Neural progenitor cell (in vitro differentiated cells): ENCODE results near the gene CCDC90B. TPM values are rescaled to one million over a fixed set of nuclear protein-coding genes. Genes with fewer than 3 reads are reported as not detected.

ENCODE experiments used
- DNase-seq: peaks from one replicate; pipeline ENCODE4 v3.0.0-alpha.2; 2016; ENCODE audit warnings: low spot score
- H2AFZ ChIP-seq: fragments of 200-600 bp; sonication (generic); replicated peaks from 2 replicates; pipeline ENCODE4 v1.6.1; 2016; ENCODE audit warnings: antibody characterized with exemption
- H3F3A ChIP-seq: fragments of 200-600 bp; sonication (generic); 2 replicates; pipeline ENCODE4 v1.6.1; 2016; ENCODE audit warnings: antibody characterized with exemption, low read depth
- H3K27ac ChIP-seq: fragments of 200-600 bp; sonication (generic); 2 replicates; pipeline ENCODE4 v1.5.1; 2016; ENCODE audit warnings: mild to moderate bottlenecking
- H3K27me3 ChIP-seq: fragments of 200-600 bp; sonication (generic); 2 replicates; pipeline ENCODE4 v1.6.1; 2016; ENCODE audit warnings: mild to moderate bottlenecking, moderate library complexity
- H3K36me3 ChIP-seq: fragments of 200-600 bp; sonication (generic); 2 replicates; pipeline ENCODE4 v1.5.1; 2016
- H3K4me1 ChIP-seq: fragments of 200-600 bp; sonication (generic); 2 replicates; pipeline ENCODE4 v1.6.1; 2016; ENCODE audit warnings: mixed run types
- H3K4me2 ChIP-seq: fragments of 200-600 bp; sonication (generic); 2 replicates; pipeline ENCODE4 v1.6.1; 2016
- H3K4me3 ChIP-seq: fragments of 200-600 bp; sonication (generic); 2 replicates; pipeline ENCODE4 v1.5.1; 2016
- H3K79me2 ChIP-seq: fragments of 200-600 bp; sonication (generic); 2 replicates; pipeline ENCODE4 v1.6.1; 2016; ENCODE audit warnings: low read depth
- H3K9ac ChIP-seq: fragments of 200-600 bp; sonication (generic); 2 replicates; pipeline ENCODE4 v1.6.1; 2016
- H3K9me3 ChIP-seq: fragments of 200-600 bp; sonication (generic); 2 replicates; pipeline ENCODE4 v1.5.1; 2016; ENCODE audit warnings: low read depth
- H4K20me1 ChIP-seq: fragments of 200-600 bp; sonication (generic); 2 replicates; pipeline ENCODE4 v1.6.1; 2016; ENCODE audit warnings: low read depth
- H3K27ac Mint-ChIP-seq: 3 replicates; pipeline ENCODE4 v1.8.0; 2021; ENCODE audit warnings: mixed read lengths
- H3K27me3 Mint-ChIP-seq: 2 replicates; pipeline ENCODE4 v1.8.0; 2022; ENCODE audit warnings: low read depth, mild to moderate bottlenecking, inconsistent platforms, moderate library complexity, mixed read lengths; ENCODE audit not compliant: insufficient read depth
- H3K36me3 Mint-ChIP-seq: 3 replicates; pipeline ENCODE4 v1.8.0; 2021; ENCODE audit warnings: mixed read lengths
- H3K4me1 Mint-ChIP-seq: 3 replicates; pipeline ENCODE4 v1.8.0; 2021; ENCODE audit warnings: mixed read lengths
- H3K4me3 Mint-ChIP-seq: 3 replicates; pipeline ENCODE4 v1.8.0; 2021; ENCODE audit warnings: mild to moderate bottlenecking, moderate library complexity, mixed read lengths
- H3K9me3 Mint-ChIP-seq: 3 replicates; pipeline ENCODE4 v1.8.0; 2020; ENCODE audit warnings: mixed read lengths
- EZH2 ChIP-seq: fragments of 200-600 bp; sonication (generic); IDR thresholded peaks from 2 replicates; pipeline ENCODE4 v1.6.1; 2017; ENCODE audit warnings: antibody characterized with exemption, mild to moderate bottlenecking, moderate library complexity
- EZH2phosphoT487 ChIP-seq: fragments of 200-600 bp; sonication (generic); IDR thresholded peaks from 2 replicates; pipeline ENCODE4 v1.6.1; 2017; ENCODE audit warnings: antibody characterized with exemption
- total RNA-seq: library from RNA; depleted of rRNA; stranded (reverse); fragments of >200 nt; gene quantifications from 2 replicates; pipeline ENCODE4 v1.2.3, GENCODE V29; 2015; ENCODE audit warnings: low replicate concordance
- TF ChIP-seq, protein P1 (sequence below): fragments of 200-600 bp; sonication (generic); IDR thresholded peaks from 2 replicates; pipeline ENCODE4 v1.5.1; 2017; ENCODE audit warnings: antibody characterized with exemption, mild to moderate bottlenecking

CCDC90B gene
- total RNA-seq, 1 donor from 2014 or later, result 91.5 TPM

DNA sequence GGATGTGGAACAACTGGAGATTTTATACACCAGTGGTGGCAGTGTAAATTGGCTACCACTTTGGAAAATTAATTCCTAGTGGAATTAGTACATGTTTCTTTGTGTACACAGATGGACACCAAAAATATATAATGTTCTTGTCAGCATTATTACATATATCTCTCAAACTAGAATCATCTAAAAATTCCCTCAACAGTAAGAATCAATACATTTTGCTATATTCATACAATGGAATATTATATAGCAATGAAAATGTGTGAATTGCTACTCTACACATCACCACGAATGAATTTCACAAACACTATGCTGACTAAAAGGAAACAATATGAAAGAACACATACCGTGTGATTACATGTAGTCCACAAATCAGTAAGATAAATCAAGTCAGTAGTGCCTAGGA, 33.9 kb downstream of the CCDC90B start:
- no peak overlapping the region for H2AFZ ChIP-seq
- H3K9ac ChIP-seq, result no peak overlapping the region
- H3K9me3 ChIP-seq, result no peaks in the 10 kb centered on the region
- no peak overlapping the region for H3K4me2 ChIP-seq
- Mint-ChIP-seq H3K4me1 (no peaks in the 10 kb centered on the region), H3K4me3 (no peak overlapping the region), H3K27me3 (no peaks in the 10 kb centered on the region), H3K27ac (no peak overlapping the region), H3K36me3 (no peaks in the 10 kb centered on the region), H3K9me3 (no peaks in the 10 kb centered on the region)
- no peak overlapping the region for H3K4me3 ChIP-seq
- H3K79me2 ChIP-seq, result no peaks in the 10 kb centered on the region
- no peaks in the 10 kb centered on the region for H3F3A ChIP-seq
- H3K27me3 ChIP-seq, result no peaks in the 10 kb centered on the region
- H4K20me1 ChIP-seq, result peaks cover 3% of the 10 kb centered on the region
- no peaks in the 10 kb centered on the region for H3K4me1 ChIP-seq
- no peak overlapping the region for H3K27ac ChIP-seq
- no peak for DNase-seq
- no peak for TF ChIP-seq EZH2phosphoT487
- H3K36me3 ChIP-seq, result no peaks in the 10 kb centered on the region

DNA sequence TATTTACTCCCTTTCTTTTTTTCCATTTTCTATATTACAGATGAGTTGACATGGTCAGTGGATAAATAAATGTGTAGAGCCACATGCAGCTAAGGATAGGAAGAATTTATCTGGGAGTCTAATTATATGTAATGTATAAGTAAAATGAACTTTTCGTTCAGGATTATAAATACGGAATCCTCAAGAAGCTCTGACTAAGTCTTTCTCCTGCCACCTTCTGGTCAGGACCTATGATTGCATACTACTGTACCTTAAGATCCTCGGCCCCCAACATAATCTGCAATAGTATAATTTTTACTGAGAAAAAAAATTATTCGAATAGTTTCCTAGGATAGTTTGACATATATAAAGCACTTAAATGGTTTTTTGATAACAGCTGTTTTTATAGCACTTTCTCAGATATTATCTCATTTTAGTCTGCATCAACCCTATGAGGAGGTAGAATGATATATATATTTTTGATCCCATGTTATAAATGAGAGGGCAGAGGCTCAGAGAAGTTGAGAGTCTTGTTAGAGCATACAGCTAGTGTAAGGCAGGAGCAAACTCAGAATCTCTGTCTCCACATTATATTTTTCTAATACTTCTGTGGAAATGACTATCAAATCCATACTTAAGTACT, 36.1 kb downstream of the CCDC90B start:
- Histone ChIP-seq H3K79me2 (no peaks in the 10 kb centered on the region), H3K9me3 (no peaks in the 10 kb centered on the region), H3F3A (no peaks in the 10 kb centered on the region), H3K27me3 (no peaks in the 10 kb centered on the region), H3K36me3 (no peaks in the 10 kb centered on the region), H2AFZ (no peak overlapping the region), H3K4me3 (no peak overlapping the region), H3K27ac (no peak overlapping the region), H3K9ac (no peak overlapping the region), H3K4me1 (no peaks in the 10 kb centered on the region), H4K20me1 (peaks cover 3% of the 10 kb centered on the region), H3K4me2 (no peak overlapping the region)
- no peak overlapping the region for H3K27ac Mint-ChIP-seq
- H3K9me3 Mint-ChIP-seq, result no peaks in the 10 kb centered on the region
- H3K4me3 Mint-ChIP-seq, result no peak overlapping the region
- DNase-seq, result peak; percentile 39
- H3K4me1 Mint-ChIP-seq, result no peaks in the 10 kb centered on the region
- TF ChIP-seq, protein P1, sequence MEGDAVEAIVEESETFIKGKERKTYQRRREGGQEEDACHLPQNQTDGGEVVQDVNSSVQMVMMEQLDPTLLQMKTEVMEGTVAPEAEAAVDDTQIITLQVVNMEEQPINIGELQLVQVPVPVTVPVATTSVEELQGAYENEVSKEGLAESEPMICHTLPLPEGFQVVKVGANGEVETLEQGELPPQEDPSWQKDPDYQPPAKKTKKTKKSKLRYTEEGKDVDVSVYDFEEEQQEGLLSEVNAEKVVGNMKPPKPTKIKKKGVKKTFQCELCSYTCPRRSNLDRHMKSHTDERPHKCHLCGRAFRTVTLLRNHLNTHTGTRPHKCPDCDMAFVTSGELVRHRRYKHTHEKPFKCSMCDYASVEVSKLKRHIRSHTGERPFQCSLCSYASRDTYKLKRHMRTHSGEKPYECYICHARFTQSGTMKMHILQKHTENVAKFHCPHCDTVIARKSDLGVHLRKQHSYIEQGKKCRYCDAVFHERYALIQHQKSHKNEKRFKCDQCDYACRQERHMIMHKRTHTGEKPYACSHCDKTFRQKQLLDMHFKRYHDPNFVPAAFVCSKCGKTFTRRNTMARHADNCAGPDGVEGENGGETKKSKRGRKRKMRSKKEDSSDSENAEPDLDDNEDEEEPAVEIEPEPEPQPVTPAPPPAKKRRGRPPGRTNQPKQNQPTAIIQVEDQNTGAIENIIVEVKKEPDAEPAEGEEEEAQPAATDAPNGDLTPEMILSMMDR, result peak; percentile 70
- TF ChIP-seq EZH2phosphoT487, result no peak
- peaks cover 1% of the 10 kb centered on the region for H3K36me3 Mint-ChIP-seq
- no peaks in the 10 kb centered on the region for H3K27me3 Mint-ChIP-seq

DNA sequence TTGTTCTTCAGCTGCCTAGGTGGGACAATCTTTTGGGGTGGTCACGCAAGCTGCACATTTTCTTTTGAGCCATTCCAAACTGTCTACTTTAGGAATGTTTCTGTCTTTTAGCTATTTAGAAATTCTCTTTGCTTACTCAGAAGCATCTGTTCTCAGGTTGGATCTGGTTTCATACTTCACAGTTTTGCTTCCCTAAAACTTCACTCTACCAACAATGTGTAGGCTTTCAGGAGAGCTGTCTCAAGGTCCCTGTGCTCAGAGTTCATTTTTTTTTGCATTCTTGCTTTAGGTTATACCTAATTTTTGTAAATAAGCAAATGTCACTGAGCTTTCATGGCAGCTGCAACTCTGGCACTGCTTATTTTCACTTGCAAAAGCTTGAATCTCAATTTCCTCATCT, 36.7 kb downstream of the CCDC90B start:
- Histone ChIP-seq H3K9ac (no peak overlapping the region), H3K4me3 (no peak overlapping the region), H3K36me3 (no peaks in the 10 kb centered on the region), H3K27ac (no peak overlapping the region), H3K9me3 (no peaks in the 10 kb centered on the region), H2AFZ (no peak overlapping the region), H3F3A (no peaks in the 10 kb centered on the region), H4K20me1 (peaks cover 3% of the 10 kb centered on the region), H3K27me3 (no peaks in the 10 kb centered on the region), H3K4me1 (no peaks in the 10 kb centered on the region), H3K4me2 (no peak overlapping the region), H3K79me2 (no peaks in the 10 kb centered on the region)
- no peaks in the 10 kb centered on the region for H3K4me1 Mint-ChIP-seq
- H3K4me3 Mint-ChIP-seq, result no peak overlapping the region
- H3K36me3 Mint-ChIP-seq, result peaks cover 1% of the 10 kb centered on the region
- TF ChIP-seq, protein P1, result no peak
- H3K27ac Mint-ChIP-seq, result no peak overlapping the region
- H3K27me3 Mint-ChIP-seq, result no peaks in the 10 kb centered on the region
- H3K9me3 Mint-ChIP-seq, result no peaks in the 10 kb centered on the region
- DNase-seq, result no peak

DNA sequence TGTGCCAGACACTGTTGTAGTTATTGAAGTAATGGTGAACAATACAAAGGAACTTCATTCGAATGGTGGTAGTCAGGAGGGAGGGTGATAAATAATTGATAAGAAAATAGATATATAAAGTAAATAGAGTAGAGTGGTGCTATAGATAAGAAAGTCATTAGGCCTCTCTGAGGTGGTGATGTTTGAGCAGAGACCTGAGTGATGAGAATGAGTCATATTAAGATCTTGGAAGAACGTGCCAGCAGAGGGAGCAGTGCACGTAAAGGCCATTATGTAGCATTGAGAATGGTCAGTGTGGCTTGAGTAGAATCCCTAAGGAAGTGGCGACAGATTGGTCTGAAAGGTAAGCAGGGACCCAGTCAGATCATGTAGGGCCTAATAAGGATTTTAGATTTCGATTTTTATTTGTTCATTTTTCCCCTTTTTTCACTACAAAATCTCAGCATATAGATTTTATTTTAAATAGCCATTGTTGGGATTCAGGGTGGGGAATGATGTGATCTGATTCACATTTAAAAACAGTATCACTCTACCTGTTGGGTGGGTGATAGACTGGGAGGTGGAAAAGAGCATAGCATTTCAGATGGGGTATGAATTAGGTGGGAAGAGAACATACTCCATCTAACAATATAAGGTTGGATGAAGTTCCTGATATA, 44.7 kb downstream of the CCDC90B start:
- Histone ChIP-seq H3K27me3 (no peaks in the 10 kb centered on the region), H3K36me3 (no peaks in the 10 kb centered on the region), H3K79me2 (no peaks in the 10 kb centered on the region), H3K4me2 (no peak overlapping the region), H3K4me1 (no peaks in the 10 kb centered on the region), H3K9me3 (no peaks in the 10 kb centered on the region), H3F3A (no peaks in the 10 kb centered on the region), H2AFZ (no peak overlapping the region), H3K27ac (no peak overlapping the region), H3K4me3 (no peak overlapping the region), H4K20me1 (no peaks in the 10 kb centered on the region), H3K9ac (no peak overlapping the region)
- peak; percentile 79 for DNase-seq
- Mint-ChIP-seq H3K4me3 (no peak overlapping the region), H3K9me3 (no peaks in the 10 kb centered on the region), H3K27ac (no peak overlapping the region), H3K27me3 (no peaks in the 10 kb centered on the region), H3K36me3 (peaks cover 4% of the 10 kb centered on the region), H3K4me1 (no peaks in the 10 kb centered on the region)
- TF ChIP-seq EZH2, result no peak
- TF ChIP-seq, protein P1, result peak; percentile 74
